Eye (tissue), 1 donor: Measurements from ENCODE around the gene CFAP92.

Experiments
- DNase-seq: peaks from one replicate; pipeline ENCODE4 v3.0.0-alpha.2; 2015

Gene CFAP92

GRCh38 chr3:128993461-128994172, at the start of gene CFAP92:
TSS of gene CFAP92 (minus strand) at chr3:128994076. CDS start at chr3:128993304, 772 bp downstream.
- DNase-seq: peak; percentile 95

GRCh38 chr3:129040579-129041300, 46.9 kb upstream of the CFAP92 start:
- DNase-seq: no peak

- DNase-seq: no peak
Measured at GRCh38 chr3:129040039-129040336, 46.1 kb upstream of the CFAP92 start.

GRCh38 chr3:129039271-129040038, 45.6 kb upstream of the CFAP92 start:
- peak; percentile 55 for DNase-seq

GRCh38 chr3:129038121-129038855, 44.4 kb upstream of the CFAP92 start:
- DNase-seq: no peak

GRCh38 chr3:129037093-129037419, 43.2 kb upstream of the CFAP92 start:
- DNase-seq: no peak

- DNase-seq: no peak
Measured at GRCh38 chr3:129036222-129037092, 42.6 kb upstream of the CFAP92 start.

GRCh38 chr3:129035360-129036221, 41.7 kb upstream of the CFAP92 start:
- no peak for DNase-seq

- DNase-seq: no peak
Measured at GRCh38 chr3:129034642-129035041, 40.8 kb upstream of the CFAP92 start.

GRCh38 chr3:129033633-129034321, 39.9 kb upstream of the CFAP92 start:
- DNase-seq: no peak

GRCh38 chr3:129033151-129033550, 39.3 kb upstream of the CFAP92 start:
- DNase-seq: no peak

GRCh38 chr3:129032716-129033115, 38.8 kb upstream of the CFAP92 start:
- no peak for DNase-seq

GRCh38 chr3:129031476-129032215, 37.8 kb upstream of the CFAP92 start:
- DNase-seq: no peak

- no peak for DNase-seq
Measured at GRCh38 chr3:129030611-129031010, 36.7 kb upstream of the CFAP92 start.

- no peak for DNase-seq
Measured at GRCh38 chr3:129028866-129029265, 35.0 kb upstream of the CFAP92 start.

- no peak for DNase-seq
Measured at GRCh38 chr3:129027544-129027880, 33.6 kb upstream of the CFAP92 start.

GRCh38 chr3:129026728-129027543, 33.1 kb upstream of the CFAP92 start:
- DNase-seq: peak; percentile 93

- no peak for DNase-seq
Measured at GRCh38 chr3:129025691-129026435, 32.0 kb upstream of the CFAP92 start.
